Stimulated activated CD8-positive, alpha-beta memory T cell treated with anti-CD3 and anti-CD28 coated beads, Interleukin-4, amount 100 ng/mL, for 4 hours (primary cell): Measurements from ENCODE around the gene NCOA6.
"Not testable (repeated sequence)": the region's sequence is repeated elsewhere in the genome, so short reads cannot be mapped to it uniquely, and the experiment has no call there.

ENCODE experiments used
- DNase-seq, 2 donors: peaks; one replicate each; pipeline ENCODE4 v3.0.0-alpha.2; 2020; ENCODE audit warnings: low read depth in 2 of 2, low spot score in 1 of 2

The NCOA6 gene

DNA sequence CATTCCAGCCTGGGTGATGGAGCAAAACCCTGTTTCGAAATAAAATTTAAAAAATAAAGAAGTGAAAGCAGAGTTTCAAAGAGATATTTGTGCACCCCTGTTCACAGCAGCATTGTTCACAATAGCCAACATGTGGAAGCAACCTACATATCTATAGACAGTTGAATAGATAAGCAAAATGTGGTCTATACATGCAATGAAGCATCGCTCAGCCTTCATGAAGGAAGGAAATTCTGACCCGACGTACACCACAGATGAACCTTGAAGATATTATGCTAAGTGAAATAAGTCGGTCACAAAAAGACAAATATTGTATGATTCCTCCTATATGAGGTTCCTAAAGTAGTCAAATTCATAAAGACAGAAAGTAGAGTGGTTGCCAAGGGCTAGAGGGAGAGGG lies 6.5 kb upstream of the NCOA6 start:
- no peak for DNase-seq

GRCh38 chr20:34829191-34829590 lies 3.7 kb upstream of the NCOA6 start:
- DNase-seq: no peak

DNA sequence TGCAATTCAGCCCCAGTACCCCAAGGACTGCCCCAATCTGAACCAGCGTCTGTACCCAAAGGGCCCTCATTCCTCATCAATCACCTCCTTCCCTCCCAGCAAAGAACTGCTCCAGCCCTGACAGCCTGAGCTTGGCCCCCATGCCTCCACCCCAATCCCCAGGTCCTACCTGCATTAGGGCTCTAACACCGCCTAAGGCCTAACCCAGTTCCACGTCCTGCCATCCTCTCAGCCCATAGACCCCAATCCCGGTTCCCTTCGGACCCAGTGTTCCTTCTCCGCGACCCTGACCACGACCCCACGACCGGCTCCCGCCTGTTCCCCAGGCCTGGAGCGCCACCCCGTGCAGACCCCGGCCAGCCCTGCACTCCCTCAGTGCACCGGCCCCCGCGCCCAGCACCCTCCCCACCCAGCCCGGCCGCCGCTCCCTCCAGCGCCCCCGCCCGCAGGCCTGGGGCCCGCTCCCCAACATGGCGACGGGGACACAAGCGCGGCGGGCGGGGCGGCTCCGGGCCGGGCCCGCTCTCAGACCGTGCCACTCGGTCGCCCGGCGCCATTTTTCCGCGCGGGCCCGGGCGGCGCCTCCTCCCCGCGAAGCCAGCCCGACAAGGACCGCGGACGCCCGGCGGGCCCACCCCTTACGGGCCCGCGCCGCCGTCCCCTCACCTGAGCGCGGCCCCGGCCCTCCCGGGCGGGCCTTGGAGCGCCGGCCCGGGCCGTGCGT lies 483 bp downstream of the NCOA6 start:
- DNase-seq: peak; percentile 5 to 20

DNA sequence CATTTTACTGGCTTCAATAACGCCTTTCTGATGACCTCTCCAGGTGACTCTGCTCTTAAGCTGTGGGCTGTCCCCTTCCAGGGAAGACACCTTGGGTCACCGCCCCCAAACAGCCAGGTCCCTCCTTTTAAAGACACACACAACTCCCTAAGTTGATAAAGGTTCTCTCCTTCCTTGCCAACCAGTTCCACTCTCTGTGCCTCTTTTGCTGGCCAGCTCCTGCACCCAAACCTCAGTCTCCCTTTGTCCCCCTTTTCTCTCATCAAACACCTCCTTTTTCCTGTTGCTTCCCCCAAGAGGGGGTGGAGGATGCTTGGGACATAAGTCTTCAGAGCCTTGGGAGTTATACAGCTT lies 1.0 kb downstream of the NCOA6 start:
- DNase-seq: peak; percentile 56 to 57

GRCh38 chr20:34824026-34824425 lies 1.4 kb downstream of the NCOA6 start:
- DNase-seq: no peak

DNA sequence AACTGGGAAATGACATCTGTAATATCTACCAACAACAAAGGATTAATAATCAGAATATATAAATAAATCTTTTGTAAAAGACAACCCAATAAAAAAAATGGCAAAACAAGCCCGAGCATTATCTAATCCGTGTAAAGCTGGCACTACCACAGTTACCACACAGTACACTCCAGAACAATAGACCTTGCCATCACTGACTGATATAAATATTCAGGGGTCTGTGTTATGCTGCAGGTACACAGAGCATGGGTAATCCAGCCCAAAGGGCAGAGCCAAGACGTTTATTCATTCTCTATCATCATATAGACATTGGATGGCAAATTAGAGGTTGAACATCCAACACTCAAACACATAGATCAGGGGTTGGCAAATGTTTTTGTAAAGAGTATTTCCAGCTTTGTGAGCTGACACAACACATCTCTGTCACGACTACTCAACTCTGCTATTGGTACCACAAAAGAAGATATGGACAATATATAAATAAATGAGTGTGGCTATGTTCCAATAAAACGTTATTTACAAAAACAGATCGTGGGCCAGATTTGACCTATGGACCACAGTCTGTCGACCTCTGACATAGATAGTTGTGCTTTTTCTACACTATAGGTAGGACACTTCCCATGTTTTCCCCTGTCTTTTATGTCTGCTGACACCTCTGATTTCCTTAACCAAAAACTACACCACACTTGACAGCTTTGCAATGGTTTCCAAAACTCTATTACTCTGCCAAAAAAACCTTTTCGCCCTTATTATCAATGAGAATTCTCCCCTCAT lies 4.5 kb downstream of the NCOA6 start:
- DNase-seq: no peak

DNA sequence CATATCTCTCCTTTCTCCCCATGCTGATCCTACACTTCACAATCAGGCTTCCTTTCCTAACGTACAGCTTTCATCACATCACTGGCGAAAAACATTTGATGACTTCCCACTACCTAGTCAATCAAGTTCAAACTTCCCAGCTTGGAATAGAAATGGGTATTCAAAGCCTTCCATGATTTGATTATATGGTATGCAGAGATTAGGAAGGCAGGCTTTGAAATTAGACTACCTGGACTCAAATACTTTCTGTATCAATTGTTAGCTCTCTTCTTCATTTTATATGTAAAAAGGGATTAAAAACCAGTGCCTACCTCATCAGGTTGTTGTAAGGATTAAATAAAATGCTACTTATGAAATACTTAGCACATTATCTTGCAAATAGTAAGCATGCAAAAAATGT lies 7.7 kb downstream of the NCOA6 start:
- DNase-seq: no peak

DNA sequence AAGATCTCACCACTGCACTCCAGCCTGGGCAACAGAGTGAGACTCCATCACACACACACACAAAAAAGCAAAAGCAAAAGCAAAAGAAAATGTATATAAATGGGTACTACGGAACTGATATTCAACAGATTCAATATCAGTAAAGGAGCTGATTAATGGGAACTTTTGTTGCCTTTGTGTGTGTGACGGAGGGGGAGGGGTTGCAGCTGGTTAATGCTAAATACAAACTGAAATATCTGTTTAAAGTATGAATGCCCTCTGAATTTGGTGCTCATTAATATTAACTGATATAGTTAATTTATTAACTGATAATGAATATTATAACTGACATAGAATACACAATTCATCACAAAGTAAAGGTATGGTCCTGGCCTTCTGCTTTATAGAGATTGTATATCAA lies 8.4 kb downstream of the NCOA6 start:
- DNase-seq: no peak

GRCh38 chr20:34815636-34816035 lies 9.8 kb downstream of the NCOA6 start:
- DNase-seq: no peak

- no peak for DNase-seq
These were observed 16.9 kb downstream of the NCOA6 start for GRCh38 chr20:34808583-34808982.

DNA sequence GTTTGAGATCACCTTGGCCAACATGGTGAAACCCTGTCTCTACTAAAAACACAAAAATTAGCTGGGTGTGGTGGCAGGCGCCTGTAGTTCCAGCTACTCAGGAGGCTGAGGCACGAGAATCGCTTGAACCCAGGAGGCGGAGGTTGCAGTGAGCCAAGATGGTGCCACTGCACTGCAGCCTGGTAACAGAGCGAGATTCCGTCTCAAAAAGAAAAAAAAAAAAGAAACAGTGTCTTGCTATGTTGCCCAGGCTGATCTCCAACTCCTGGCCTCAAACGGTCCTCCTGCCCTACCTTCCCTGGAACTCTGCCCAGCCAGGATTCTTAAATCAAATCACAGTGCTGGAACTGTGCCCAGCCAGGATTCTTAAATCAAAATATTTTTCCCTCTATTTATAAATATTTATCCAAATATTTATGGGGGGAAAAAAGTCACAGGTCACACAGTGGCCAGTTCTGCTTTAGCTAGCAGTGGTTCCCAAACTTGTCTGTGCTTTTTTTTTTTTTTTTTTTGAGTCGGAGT lies 17.4 kb downstream of the NCOA6 start:
- DNase-seq: not testable (repeated sequence)

- no peak for DNase-seq
These were observed 19.2 kb downstream of the NCOA6 start for GRCh38 chr20:34806255-34806654.

GRCh38 chr20:34798871-34799270 lies 26.6 kb downstream of the NCOA6 start:
- no peak for DNase-seq

DNA sequence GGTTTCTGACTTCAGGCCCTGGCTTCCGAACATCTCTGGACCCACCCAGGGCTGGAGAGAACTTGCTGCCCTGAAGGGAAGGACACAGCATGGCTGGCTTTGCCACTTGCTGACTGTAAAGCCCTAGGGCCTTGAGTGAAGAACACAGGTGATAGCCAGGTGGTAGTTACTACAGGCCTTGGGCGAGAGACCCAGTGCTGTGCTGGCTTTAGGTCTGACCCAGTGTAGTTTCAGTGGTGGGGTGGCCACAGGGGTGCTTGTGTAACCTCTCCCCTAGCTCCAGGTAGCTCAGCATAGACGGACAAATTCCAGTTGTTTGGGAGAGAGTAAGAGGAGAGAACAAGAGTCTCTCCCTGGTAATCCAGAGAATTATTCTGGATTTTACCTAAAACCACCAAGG lies 27.1 kb downstream of the NCOA6 start:
- DNase-seq: no peak

- DNase-seq: no peak
These were observed 28.1 kb downstream of the NCOA6 start for GRCh38 chr20:34797012-34797995.

DNA sequence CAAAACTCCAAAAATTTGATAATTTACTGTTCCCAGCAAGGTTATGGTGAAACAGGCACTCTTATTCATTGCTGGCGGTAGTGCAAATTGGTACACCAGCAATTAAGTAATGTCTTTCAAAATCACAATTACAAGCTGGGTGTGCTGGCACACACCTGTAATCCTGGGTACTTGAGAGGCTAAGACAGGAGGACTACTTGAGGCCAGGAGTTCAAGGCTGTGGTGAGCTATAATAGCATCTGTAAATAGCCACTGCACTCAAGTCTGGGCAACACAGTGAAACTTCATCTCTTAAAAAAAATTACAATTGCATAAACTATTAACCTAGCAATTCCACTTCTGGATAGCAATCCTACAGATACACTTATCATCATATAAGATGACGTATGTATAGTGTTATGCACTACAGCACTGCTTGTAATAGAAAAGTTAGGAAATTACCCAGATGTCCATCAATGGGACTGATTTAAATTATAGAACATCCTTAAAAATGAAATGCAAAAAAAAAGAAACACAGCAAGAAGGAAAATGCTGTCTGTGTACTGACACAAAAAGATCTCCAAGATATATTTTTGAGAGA lies 31.4 kb downstream of the NCOA6 start:
- DNase-seq: no peak

DNA sequence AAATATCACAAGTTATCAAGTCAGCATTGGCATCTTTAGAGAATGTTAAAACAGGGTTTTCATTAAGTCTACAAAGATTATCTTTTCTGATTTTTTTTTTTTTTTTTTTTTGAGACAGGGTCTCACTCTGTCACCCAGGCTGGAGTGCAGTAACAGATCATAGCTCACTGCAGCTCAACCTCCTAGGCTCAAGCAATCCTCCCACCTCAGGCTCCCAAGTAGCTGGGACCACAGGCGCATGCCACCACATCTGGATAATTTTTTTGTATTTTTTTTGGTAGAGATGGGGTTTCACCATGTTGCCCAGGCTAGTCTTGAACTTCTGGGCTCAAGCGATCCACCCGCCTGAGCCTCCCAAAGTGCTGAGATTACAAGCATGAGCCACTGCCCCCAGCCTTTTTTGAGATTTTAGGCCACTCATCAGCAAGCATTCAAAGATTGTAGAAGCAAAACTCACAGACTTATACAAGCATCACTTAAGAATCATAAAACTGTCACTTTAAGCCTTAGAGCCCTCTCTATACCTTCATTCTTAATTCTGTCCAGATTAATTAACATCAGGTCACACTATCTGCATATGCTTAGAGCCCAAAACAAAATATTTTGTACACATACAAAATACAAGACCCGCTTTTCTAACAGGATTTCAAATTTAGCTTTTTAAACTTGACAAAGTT lies 32.6 kb downstream of the NCOA6 start:
- no peak for DNase-seq

DNA sequence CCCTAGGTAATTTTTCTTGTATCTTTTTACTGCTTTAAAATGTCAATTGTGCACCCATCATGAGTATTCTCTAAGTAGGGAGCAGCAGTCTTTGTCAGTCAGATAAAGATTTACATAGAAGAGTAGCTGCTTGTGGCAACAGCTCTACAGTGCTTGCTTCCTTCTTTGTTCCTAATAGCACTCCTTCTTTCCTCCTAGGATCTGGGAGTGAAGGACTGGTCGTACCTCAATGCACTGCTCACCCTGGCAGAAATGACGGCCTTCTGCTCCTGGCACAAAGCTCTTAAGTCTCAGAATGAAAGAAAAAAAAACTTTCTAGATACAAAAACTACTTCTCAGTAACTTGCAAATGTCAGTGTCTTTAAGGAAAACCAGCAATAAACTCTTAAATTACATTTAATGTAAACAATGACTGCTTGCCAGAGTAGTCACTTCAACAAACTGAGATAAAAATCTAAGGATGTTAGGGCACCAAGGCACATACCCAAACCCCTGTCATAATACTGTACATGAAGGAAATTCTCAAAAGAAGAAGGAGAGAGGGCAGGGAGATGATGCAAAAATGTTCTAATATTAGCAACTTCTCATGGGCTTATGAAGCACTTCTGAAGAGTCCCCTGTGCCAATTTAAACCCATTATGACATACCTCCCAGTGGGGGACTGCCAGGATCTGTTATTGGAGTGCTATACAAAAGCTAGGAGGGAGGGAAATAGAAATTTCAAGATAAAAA lies 34.0 kb downstream of the NCOA6 start:
- no peak for DNase-seq

GRCh38 chr20:34781220-34781619 lies 44.2 kb downstream of the NCOA6 start:
- no peak for DNase-seq

DNA sequence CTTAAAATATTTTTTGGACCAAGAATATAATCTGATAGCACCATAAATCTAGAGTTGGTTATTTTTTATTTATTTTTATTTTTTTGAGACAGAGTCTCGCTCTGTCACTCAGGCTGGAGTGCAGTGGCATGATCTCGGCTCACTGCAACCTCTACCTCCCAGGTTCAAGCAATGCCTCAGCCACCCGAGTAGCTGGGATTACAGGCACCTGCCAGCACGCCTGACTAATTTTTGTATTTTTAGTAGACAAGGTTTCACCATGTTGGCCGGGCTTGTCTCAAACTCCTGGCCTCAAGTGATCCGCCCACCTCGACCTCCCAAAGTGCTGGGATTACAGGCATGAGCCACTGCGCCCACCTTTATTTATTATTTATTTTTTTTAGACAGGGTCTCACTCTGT lies 45.2 kb downstream of the NCOA6 start:
- not testable (repeated sequence) for DNase-seq
